Measurements from ENCODE around the gene DPH2.

GRCh38 chr1:43997295-43997999 lies 27.6 kb downstream of the DPH2 start:
- TF ChIP-seq POLR2AphosphoS5 (IDR thresholded peaks at IDR 0.05; ENCODE audit: borderline replicate concordance, low read depth, low read length) (no peak), EZH2 (IDR thresholded peaks at IDR 0.05) (no peak)
